Measurements from ENCODE around the gene BAG2. TPM values are rescaled to one million over a fixed set of nuclear protein-coding genes. Genes with fewer than 3 reads are reported as not detected.

BAG2 gene
- total and polyA plus RNA-seq, 10 of the 15 experiments (the other 5 are each of a cell fraction or from before 2014, with no cell fraction given): 7.7 to 17.6 (median 9.6) TPM

GRCh38 chr6:57221936-57222742, 50.0 kb downstream of the BAG2 start, which contains the start of gene RAB23 (continued):
- no peak for TF ChIP-seq BCLAF1 (IDR thresholded peaks at IDR 0.05)
- no peak for TF ChIP-seq CBX5 (IDR thresholded peaks at IDR 0.05; ENCODE audit: low read depth)
- TF ChIP-seq MYC (IDR thresholded peaks at IDR 0.05; ENCODE audit: insufficient read depth, insufficient read length, insufficient replicate concordance, low read length, severe bottlenecking): no peak
- TF ChIP-seq ZNF384 (IDR thresholded peaks at IDR 0.05; ENCODE audit: borderline replicate concordance, low read depth, low read length): no peak

- no peak for ATAC-seq
- ChIA-PET CTCF (interaction anchor here (2.0 kb wide), 1 partner anchor 318 kb away, joined by 6 read pairs; no protein-coding TSS in a partner anchor), RAD21 (ENCODE audit: unreplicated experiment) (no interaction called here), POLR2A (interaction anchor here (0.6 to 1.3 kb wide), 2 partner anchors 127 to 130 kb away, joined by 3 to 4 read pairs; no protein-coding TSS in a partner anchor), SMC1A (ENCODE audit: uncharacterized antibody, unreplicated experiment) (interaction anchor here (0.7 kb wide), 1 partner anchor 95 kb away, joined by 3 read pairs; the partner anchor contains the start of gene PRIM2)
- peak overlapping the region; percentile 91 for H2AFZ ChIP-seq (ENCODE audit: control insufficient read depth, low read depth, low read length)
- BruUV-seq (replicated peaks): no TSS peak
- H3K4me2 ChIP-seq (ENCODE audit: control insufficient read depth, insufficient read depth): peak overlapping the region; percentile 58
- H3K4me1 ChIP-seq (ENCODE audit: control insufficient read depth, insufficient read depth, low read length): no peaks in the 10 kb centered on the region
- H3K27ac ChIP-seq (ENCODE audit: control insufficient read depth, insufficient read depth): no peak overlapping the region
- intact Hi-C loops (cut with micrococcal nuclease; ENCODE audit: unreplicated experiment) (loop anchor here (2.0 kb wide), 1 partner anchor 50 kb away; the partner anchor contains the start of gene BAG2), in situ Hi-C loops (cut with MboI) (no loop called here)
- no peak for DNase-seq (ENCODE audit: low read depth, low spot score)
- 19% methylated on average over 5 of the region's 5 CpGs for WGBS (ENCODE audit: insufficient coverage, insufficient replicate concordance, low lambda C conversion rate, missing lambda C conversion rate)
- H3K27me3 ChIP-seq (replicated peaks in 1 of 2; ENCODE audit: control insufficient read depth in 2 of 2, insufficient read depth in 2 of 2, low read length in 1 of 2): no peaks in the 10 kb centered on the region
- H3K36me3 ChIP-seq (ENCODE audit: control insufficient read depth in 2 of 2, insufficient read depth in 2 of 2, low read length in 1 of 2): no peaks in the 10 kb centered on the region
- H4K20me1 ChIP-seq (ENCODE audit: control insufficient read depth, insufficient read depth): no peaks in the 10 kb centered on the region
- H3K9me3 ChIP-seq (replicated peaks; ENCODE audit: control insufficient read depth, insufficient read depth, low read length): no peaks in the 10 kb centered on the region
- peak overlapping the region; percentile 69; the same call in 1 of the 2 replicates for H3K9ac ChIP-seq (ENCODE audit: control insufficient read depth, insufficient read depth, low read length)
- no peak for FAIRE-seq
- no peak for TF ChIP-seq NBN (IDR thresholded peaks at IDR 0.05)
- no peak for TF ChIP-seq NRF1 (conservative IDR thresholded peaks at IDR 0.05; ENCODE audit: low read depth, low read length)
- TF ChIP-seq CBX3 (IDR thresholded peaks at IDR 0.05; ENCODE audit: borderline replicate concordance, low read depth): no peak
- 0 out of 2 replicates have a peak, but pooled peaks have one; percentile 29 for TF ChIP-seq BMI1 (IDR thresholded peaks at IDR 0.05; ENCODE audit: borderline replicate concordance)
- TF ChIP-seq SMAD1 (IDR thresholded peaks at IDR 0.05; ENCODE audit: low read depth, partially characterized antibody): no peak
- TF ChIP-seq ETV6 (conservative IDR thresholded peaks at IDR 0.05 in 1 of 2, IDR thresholded peaks at IDR 0.05 in 1 of 2; ENCODE audit: borderline replicate concordance in 1 of 2, low read depth in 1 of 2): no peak
- H3K4me3 ChIP-seq: peak overlapping the region; percentile 81
- peaks cover 6% of the 10 kb centered on the region for H3K79me2 ChIP-seq (ENCODE audit: control insufficient read depth, insufficient read depth, low read length)
Observed at GRCh38 chr6:57222743-57223077, 50.6 kb downstream of the BAG2 start.

All from GM12878 (cell line).